ENCODE results near the gene KRT77. TPM values are rescaled to one million over a fixed set of nuclear protein-coding genes. Genes with fewer than 3 reads are reported as not detected.

The KRT77 gene
- polyA plus RNA-seq, 1 donor from 2014 or later, result not detected

DNA sequence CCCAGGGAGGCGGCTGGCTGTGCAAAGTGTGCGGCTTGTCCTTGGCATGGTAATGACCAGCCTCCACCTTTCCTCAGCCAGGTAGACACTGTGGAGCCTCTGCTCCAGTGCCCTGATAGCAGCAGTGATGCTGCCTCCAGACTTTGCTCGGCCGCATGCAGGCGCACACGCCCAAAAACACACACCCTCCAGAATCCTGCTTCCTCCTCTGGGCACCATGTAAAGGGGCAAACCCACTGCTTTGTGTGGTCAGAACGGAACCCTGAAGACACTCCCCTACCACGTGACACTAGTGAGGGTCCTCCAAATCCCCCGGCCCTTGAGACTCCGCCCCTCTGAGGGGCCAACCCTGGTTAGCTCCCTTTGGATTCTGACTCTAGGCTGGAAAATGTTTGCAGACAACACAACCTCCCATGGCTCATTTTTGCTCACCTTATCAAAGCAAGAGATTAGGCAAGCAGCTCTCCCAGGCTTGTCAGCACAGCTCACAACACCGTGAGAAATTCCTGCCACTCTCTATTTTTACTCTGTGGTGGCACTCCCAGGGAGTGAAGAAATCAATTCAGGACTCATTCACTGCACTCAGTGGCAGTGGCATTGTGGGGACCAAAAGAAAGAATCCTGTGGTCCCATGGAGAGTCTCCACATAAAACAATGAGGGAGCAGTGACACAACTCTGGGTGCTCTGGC lies 4.5 kb downstream of the KRT77 start:
- Histone ChIP-seq H3K36me3 (ENCODE audit: insufficient read depth, low read length) (no peaks in the 10 kb centered on the region), H3K9ac (ENCODE audit: low read length) (no peak overlapping the region), H3K79me2 (replicated peaks; ENCODE audit: insufficient read depth, low read length) (no peaks in the 10 kb centered on the region), H3F3A (ENCODE audit: insufficient read depth, low read length, poor library complexity, severe bottlenecking) (no peaks in the 10 kb centered on the region), H3K9me2 (ENCODE audit: insufficient read depth, low read length) (no peaks in the 10 kb centered on the region), H3K4me2 (ENCODE audit: low read length) (no peak overlapping the region), H3K27ac (ENCODE audit: low read length) (no peak overlapping the region), H2AFZ (ENCODE audit: low read depth, low read length) (no peak overlapping the region), H3K4me3 (ENCODE audit: low read length) (no peak overlapping the region), H3K27me3 (ENCODE audit: insufficient read depth, low read depth, low read length) (no peaks in the 10 kb centered on the region), H4K20me1 (ENCODE audit: insufficient read depth) (no peaks in the 10 kb centered on the region), H3K9me3 (ENCODE audit: low read length) (no peaks in the 10 kb centered on the region)
- TF ChIP-seq EP300 (conservative IDR thresholded peaks at IDR 0.05; ENCODE audit: poor library complexity, severe bottlenecking) (no peak), POLR2AphosphoS5 (IDR thresholded peaks at IDR 0.05) (no peak), REST (IDR thresholded peaks at IDR 0.05; ENCODE audit: borderline replicate concordance) (no peak), MXI1 (conservative IDR thresholded peaks at IDR 0.05; ENCODE audit: poor library complexity, severe bottlenecking) (no peak), TAF1 (IDR thresholded peaks at IDR 0.05; ENCODE audit: low read depth) (no peak)
- TF ChIP-seq, protein P1, sequence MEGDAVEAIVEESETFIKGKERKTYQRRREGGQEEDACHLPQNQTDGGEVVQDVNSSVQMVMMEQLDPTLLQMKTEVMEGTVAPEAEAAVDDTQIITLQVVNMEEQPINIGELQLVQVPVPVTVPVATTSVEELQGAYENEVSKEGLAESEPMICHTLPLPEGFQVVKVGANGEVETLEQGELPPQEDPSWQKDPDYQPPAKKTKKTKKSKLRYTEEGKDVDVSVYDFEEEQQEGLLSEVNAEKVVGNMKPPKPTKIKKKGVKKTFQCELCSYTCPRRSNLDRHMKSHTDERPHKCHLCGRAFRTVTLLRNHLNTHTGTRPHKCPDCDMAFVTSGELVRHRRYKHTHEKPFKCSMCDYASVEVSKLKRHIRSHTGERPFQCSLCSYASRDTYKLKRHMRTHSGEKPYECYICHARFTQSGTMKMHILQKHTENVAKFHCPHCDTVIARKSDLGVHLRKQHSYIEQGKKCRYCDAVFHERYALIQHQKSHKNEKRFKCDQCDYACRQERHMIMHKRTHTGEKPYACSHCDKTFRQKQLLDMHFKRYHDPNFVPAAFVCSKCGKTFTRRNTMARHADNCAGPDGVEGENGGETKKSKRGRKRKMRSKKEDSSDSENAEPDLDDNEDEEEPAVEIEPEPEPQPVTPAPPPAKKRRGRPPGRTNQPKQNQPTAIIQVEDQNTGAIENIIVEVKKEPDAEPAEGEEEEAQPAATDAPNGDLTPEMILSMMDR (IDR thresholded peaks at IDR 0.05; ENCODE audit: poor library complexity, severe bottlenecking), result no peak

DNA sequence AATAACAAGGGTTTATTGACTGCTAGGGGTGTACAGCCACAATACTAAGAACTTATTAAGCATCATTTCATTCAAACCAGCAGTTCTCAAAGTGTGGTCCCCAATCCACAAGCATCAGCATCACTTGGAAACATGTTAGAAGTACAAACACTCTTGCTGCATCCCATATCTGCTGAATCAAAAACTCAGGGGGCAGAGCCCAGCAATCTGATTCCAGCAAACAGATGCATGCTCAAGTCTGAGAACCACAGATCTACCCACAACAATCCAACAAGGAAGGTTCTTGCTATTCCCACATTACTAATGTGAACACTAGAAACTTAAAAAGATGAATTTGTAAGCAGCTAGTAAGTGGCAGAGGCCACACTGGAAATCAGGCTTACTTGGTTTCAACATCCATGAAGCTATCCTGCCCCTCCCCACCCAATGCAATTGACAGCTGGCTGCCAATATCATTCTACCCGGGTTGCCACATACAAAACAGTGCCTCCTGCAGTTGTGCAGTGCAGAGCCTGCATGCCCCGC lies 6.2 kb downstream of the KRT77 start:
- Histone ChIP-seq H3K27ac (ENCODE audit: low read length) (no peak overlapping the region), H3K79me2 (replicated peaks; ENCODE audit: insufficient read depth, low read length) (no peaks in the 10 kb centered on the region), H3K9me3 (ENCODE audit: low read length) (no peaks in the 10 kb centered on the region), H2AFZ (ENCODE audit: low read depth, low read length) (no peak overlapping the region), H4K20me1 (ENCODE audit: insufficient read depth) (no peaks in the 10 kb centered on the region), H3F3A (ENCODE audit: insufficient read depth, low read length, poor library complexity, severe bottlenecking) (no peaks in the 10 kb centered on the region), H3K4me2 (ENCODE audit: low read length) (no peak overlapping the region), H3K9ac (ENCODE audit: low read length) (no peak overlapping the region), H3K9me2 (ENCODE audit: insufficient read depth, low read length) (no peaks in the 10 kb centered on the region), H3K27me3 (ENCODE audit: insufficient read depth, low read depth, low read length) (peaks cover under 1% of the 10 kb centered on the region), H3K4me3 (ENCODE audit: low read length) (no peak overlapping the region), H3K36me3 (ENCODE audit: insufficient read depth, low read length) (no peaks in the 10 kb centered on the region)
- TF ChIP-seq, protein P1 (IDR thresholded peaks at IDR 0.05; ENCODE audit: poor library complexity, severe bottlenecking), result no peak
- TF ChIP-seq POLR2AphosphoS5 (IDR thresholded peaks at IDR 0.05) (no peak), RAD21 (conservative IDR thresholded peaks at IDR 0.05) (no peak)

All from neural cell (in vitro differentiated cells).